ENCODE measurements around the gene TMEM54.

TMEM54 gene

GRCh38 chr1:32883338-32884031 lies 17.7 kb downstream of the TMEM54 start:
- H3K4me2 ChIP-seq (ENCODE audit: low read depth, low read length, poor library complexity, severe bottlenecking), result no peak overlapping the region
- no peak overlapping the region for H3K4me3 ChIP-seq (ENCODE audit: insufficient read depth, low read length, poor library complexity, severe bottlenecking)
- H3K9me3 ChIP-seq (ENCODE audit: insufficient read depth, low read length), result no peaks in the 10 kb centered on the region
- H4K20me1 ChIP-seq (ENCODE audit: low read depth, low read length), result no peaks in the 10 kb centered on the region
- no peak overlapping the region for H3K9ac ChIP-seq (ENCODE audit: low read length)
- no peaks in the 10 kb centered on the region for H3K36me3 ChIP-seq (ENCODE audit: low read length)
- no peaks in the 10 kb centered on the region for H3K79me2 ChIP-seq (ENCODE audit: insufficient read depth, low read length)
- H3K27me3 ChIP-seq (ENCODE audit: low read length), result no peaks in the 10 kb centered on the region
- H3K27ac ChIP-seq (ENCODE audit: low read depth, low read length), result no peak overlapping the region
- H3F3A ChIP-seq (ENCODE audit: insufficient read depth), result no peaks in the 10 kb centered on the region
- no peak for TF ChIP-seq CTCF (IDR thresholded peaks at IDR 0.05; ENCODE audit: insufficient read depth, low read length, poor library complexity, severe bottlenecking)
- TF ChIP-seq EZH2phosphoT487 (conservative IDR thresholded peaks at IDR 0.05; ENCODE audit: low read length), result no peak
- no peaks in the 10 kb centered on the region for H3K9me2 ChIP-seq (replicated peaks; ENCODE audit: insufficient read depth, low read length)
- no peak overlapping the region for H2AFZ ChIP-seq (ENCODE audit: low read depth, low read length, severe bottlenecking)

- Histone ChIP-seq H3F3A (ENCODE audit: insufficient read depth) (no peaks in the 10 kb centered on the region), H3K27ac (ENCODE audit: low read depth, low read length) (no peak overlapping the region), H2AFZ (ENCODE audit: low read depth, low read length, severe bottlenecking) (no peak overlapping the region), H3K9me3 (ENCODE audit: insufficient read depth, low read length) (no peaks in the 10 kb centered on the region), H4K20me1 (ENCODE audit: low read depth, low read length) (no peaks in the 10 kb centered on the region), H3K79me2 (ENCODE audit: insufficient read depth, low read length) (no peaks in the 10 kb centered on the region), H3K9me2 (replicated peaks; ENCODE audit: insufficient read depth, low read length) (no peaks in the 10 kb centered on the region), H3K36me3 (ENCODE audit: low read length) (no peaks in the 10 kb centered on the region), H3K4me2 (ENCODE audit: low read depth, low read length, poor library complexity, severe bottlenecking) (no peak overlapping the region), H3K4me3 (ENCODE audit: insufficient read depth, low read length, poor library complexity, severe bottlenecking) (no peak overlapping the region), H3K27me3 (ENCODE audit: low read length) (no peaks in the 10 kb centered on the region), H3K9ac (ENCODE audit: low read length) (no peak overlapping the region)
- no peak for TF ChIP-seq CTCF (IDR thresholded peaks at IDR 0.05; ENCODE audit: insufficient read depth, low read length, poor library complexity, severe bottlenecking)
- TF ChIP-seq EZH2phosphoT487 (conservative IDR thresholded peaks at IDR 0.05; ENCODE audit: low read length), result no peak
Measured at GRCh38 chr1:32881871-32882850, 19.0 kb downstream of the TMEM54 start.

GRCh38 chr1:32881291-32881690 lies 19.9 kb downstream of the TMEM54 start:
- Histone ChIP-seq H2AFZ (ENCODE audit: low read depth, low read length, severe bottlenecking) (no peak overlapping the region), H3F3A (ENCODE audit: insufficient read depth) (no peaks in the 10 kb centered on the region), H3K4me3 (ENCODE audit: insufficient read depth, low read length, poor library complexity, severe bottlenecking) (no peak overlapping the region), H3K9me3 (ENCODE audit: insufficient read depth, low read length) (no peaks in the 10 kb centered on the region), H3K27ac (ENCODE audit: low read depth, low read length) (no peak overlapping the region), H3K4me2 (ENCODE audit: low read depth, low read length, poor library complexity, severe bottlenecking) (no peak overlapping the region), H3K79me2 (ENCODE audit: insufficient read depth, low read length) (no peaks in the 10 kb centered on the region), H3K9me2 (replicated peaks; ENCODE audit: insufficient read depth, low read length) (no peaks in the 10 kb centered on the region), H4K20me1 (ENCODE audit: low read depth, low read length) (no peaks in the 10 kb centered on the region), H3K9ac (ENCODE audit: low read length) (no peak overlapping the region), H3K36me3 (ENCODE audit: low read length) (no peaks in the 10 kb centered on the region), H3K27me3 (ENCODE audit: low read length) (no peaks in the 10 kb centered on the region)
- TF ChIP-seq CTCF (IDR thresholded peaks at IDR 0.05; ENCODE audit: insufficient read depth, low read length, poor library complexity, severe bottlenecking) (no peak), EZH2phosphoT487 (conservative IDR thresholded peaks at IDR 0.05; ENCODE audit: low read length) (no peak)
